ENCODE measurements around the gene GRIK5.

DNA sequence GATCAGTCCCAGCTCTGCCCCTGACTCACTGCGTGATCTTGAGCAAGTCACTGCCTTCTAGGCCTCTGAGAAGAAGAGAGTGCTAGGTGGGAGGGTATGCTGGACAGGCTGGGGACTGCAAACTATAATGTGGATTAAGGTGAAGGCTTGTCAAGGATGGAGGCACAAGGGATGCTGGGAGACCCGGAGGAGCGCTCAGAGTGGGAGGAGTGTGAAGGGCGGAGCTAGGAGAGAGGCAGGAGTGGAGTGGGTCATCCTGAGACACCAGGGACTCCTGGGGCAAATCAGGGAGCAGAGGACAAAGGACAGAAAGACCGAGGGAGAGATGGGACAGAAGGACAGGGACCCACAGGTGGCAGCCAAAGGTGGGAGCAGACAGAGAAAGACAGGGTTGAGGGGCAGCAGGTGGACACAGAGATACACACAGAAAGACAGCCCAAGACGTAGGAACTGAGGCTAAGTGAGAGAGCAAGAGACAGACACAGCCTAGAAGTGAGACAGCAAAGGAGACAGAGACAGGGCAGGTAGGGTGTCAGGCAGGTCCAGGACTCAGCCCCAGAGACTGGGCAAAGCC lies 2.6 kb downstream of the GRIK5 start:
- no peak for TF ChIP-seq EZH2 (IDR thresholded peaks at IDR 0.05; ENCODE audit: borderline replicate concordance, insufficient read depth, low read length, poor library complexity, severe bottlenecking)
- TF ChIP-seq, protein P1, sequence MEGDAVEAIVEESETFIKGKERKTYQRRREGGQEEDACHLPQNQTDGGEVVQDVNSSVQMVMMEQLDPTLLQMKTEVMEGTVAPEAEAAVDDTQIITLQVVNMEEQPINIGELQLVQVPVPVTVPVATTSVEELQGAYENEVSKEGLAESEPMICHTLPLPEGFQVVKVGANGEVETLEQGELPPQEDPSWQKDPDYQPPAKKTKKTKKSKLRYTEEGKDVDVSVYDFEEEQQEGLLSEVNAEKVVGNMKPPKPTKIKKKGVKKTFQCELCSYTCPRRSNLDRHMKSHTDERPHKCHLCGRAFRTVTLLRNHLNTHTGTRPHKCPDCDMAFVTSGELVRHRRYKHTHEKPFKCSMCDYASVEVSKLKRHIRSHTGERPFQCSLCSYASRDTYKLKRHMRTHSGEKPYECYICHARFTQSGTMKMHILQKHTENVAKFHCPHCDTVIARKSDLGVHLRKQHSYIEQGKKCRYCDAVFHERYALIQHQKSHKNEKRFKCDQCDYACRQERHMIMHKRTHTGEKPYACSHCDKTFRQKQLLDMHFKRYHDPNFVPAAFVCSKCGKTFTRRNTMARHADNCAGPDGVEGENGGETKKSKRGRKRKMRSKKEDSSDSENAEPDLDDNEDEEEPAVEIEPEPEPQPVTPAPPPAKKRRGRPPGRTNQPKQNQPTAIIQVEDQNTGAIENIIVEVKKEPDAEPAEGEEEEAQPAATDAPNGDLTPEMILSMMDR (IDR thresholded peaks at IDR 0.05; ENCODE audit: poor library complexity, severe bottlenecking): no peak
- no peak for TF ChIP-seq EP300 (conservative IDR thresholded peaks at IDR 0.05; ENCODE audit: poor library complexity, severe bottlenecking)
- no peak for TF ChIP-seq TAF1 (IDR thresholded peaks at IDR 0.05; ENCODE audit: low read depth)
- no peak for TF ChIP-seq RAD21 (conservative IDR thresholded peaks at IDR 0.05)
- no peak for TF ChIP-seq REST (IDR thresholded peaks at IDR 0.05; ENCODE audit: borderline replicate concordance)
- no peak for TF ChIP-seq MXI1 (conservative IDR thresholded peaks at IDR 0.05; ENCODE audit: poor library complexity, severe bottlenecking)
